IMR-90 (cell line): Measurements from ENCODE around the gene SIAH1. TPM values are rescaled to one million over a fixed set of nuclear protein-coding genes. Genes with fewer than 3 reads are reported as not detected.

Source experiments
- ATAC-seq: fragments of 200-7000 bp; cut with Tn5 transposase; 2 replicates; pipeline ENCODE4 v1.9.1; 2020; ENCODE audit warnings: low read depth, mild to moderate bottlenecking, moderate library complexity
- BruUV-seq: library from RNA; stranded (reverse); fragments of 400-500 nt; replicated peaks from 2 replicates; lab custom pipeline; 2021; lab: Mats Ljungman, UMichigan
- CTCF ChIA-PET: fragments of 300-600 bp; formaldehyde crosslinking; extraction: SDS; loops from one replicate; lab custom pipeline; 2021; ENCODE audit warnings: antibody characterized with exemption; lab: Yijun Ruan, JAX
- POLR2A ChIA-PET: fragments of 300-600 bp; sonication (Branson Sonifier 250); formaldehyde crosslinking; loops from one replicate; lab custom pipeline; 2022; ENCODE audit warnings: antibody characterized with exemption; ENCODE audit not compliant: unreplicated experiment; lab: Charles Lee
- DNase-seq: peaks from one replicate; pipeline ENCODE4 v3.0.0; 2013
- H2AFZ ChIP-seq: replicated peaks from 2 replicates; pipeline ENCODE3; 2013; ENCODE audit warnings: low read length, mild to moderate bottlenecking; ENCODE audit not compliant: poor library complexity
- H2AK5ac ChIP-seq: 2 replicates; pipeline ENCODE4 v1.6.1; 2013; ENCODE audit warnings: low read depth, low read length, inconsistent platforms
- H2AK9ac ChIP-seq: replicated peaks from 2 replicates; pipeline ENCODE3; 2013; ENCODE audit warnings: mild to moderate bottlenecking, low read depth, low read length, moderate library complexity; ENCODE audit not compliant: poor library complexity
- H2BK120ac ChIP-seq: 2 replicates; pipeline ENCODE4 v1.6.1; 2013; ENCODE audit warnings: low read depth, low read length, inconsistent platforms
- H2BK15ac ChIP-seq: 3 replicates; pipeline ENCODE4 v1.6.1; 2013; ENCODE audit warnings: low read depth, low read length, inconsistent platforms
- H2BK20ac ChIP-seq: 2 replicates; pipeline ENCODE4 v1.6.1; 2013; ENCODE audit warnings: low read depth, mild to moderate bottlenecking, inconsistent platforms, low read length, moderate library complexity
- H2BK5ac ChIP-seq: 2 replicates; pipeline ENCODE4 v1.6.1; 2013; ENCODE audit warnings: mild to moderate bottlenecking, low read depth, low read length, inconsistent platforms; ENCODE audit not compliant: poor library complexity, severe bottlenecking
- H3K14ac ChIP-seq: replicated peaks from 2 replicates; pipeline ENCODE4 v1.6.1; 2013; ENCODE audit warnings: low read depth, low read length, inconsistent platforms
- H3K18ac ChIP-seq: 2 replicates; pipeline ENCODE4 v1.6.1; 2013; ENCODE audit warnings: low read depth, low read length, control low read depth
- H3K23ac ChIP-seq: 2 replicates; pipeline ENCODE4 v1.6.1; 2013; ENCODE audit warnings: low read depth, low read length, inconsistent platforms
- H3K27ac ChIP-seq: 2 replicates; pipeline ENCODE4 v1.5.1; 2013; ENCODE audit warnings: mild to moderate bottlenecking, control low read depth, low read length; ENCODE audit not compliant: insufficient read depth
- H3K27me3 ChIP-seq: 2 replicates; pipeline ENCODE4 v1.6.1; 2013; ENCODE audit warnings: low read length; ENCODE audit not compliant: control insufficient read depth, insufficient read depth
- H3K36me3 ChIP-seq: 2 replicates; pipeline ENCODE4 v1.6.1; 2013; ENCODE audit warnings: low read length, mixed read lengths; ENCODE audit not compliant: control insufficient read depth, insufficient read depth
- H3K4ac ChIP-seq: 2 replicates; pipeline ENCODE4 v1.6.1; 2013; ENCODE audit warnings: low read depth, low read length, inconsistent platforms
- H3K4me1 ChIP-seq: 2 replicates; pipeline ENCODE4 v1.6.1; 2013; ENCODE audit warnings: low read length, mixed read lengths; ENCODE audit not compliant: control insufficient read depth, insufficient read depth
- H3K4me2 ChIP-seq: 2 replicates; pipeline ENCODE4 v1.6.1; 2013; ENCODE audit warnings: low read depth, mild to moderate bottlenecking, control low read depth, low read length, moderate library complexity
- H3K4me3 ChIP-seq: 2 replicates; pipeline ENCODE4 v1.5.1; 2013; ENCODE audit warnings: low read depth, mild to moderate bottlenecking, control low read depth, low read length, moderate library complexity; ENCODE audit not compliant: insufficient read depth
- H3K56ac ChIP-seq: 2 replicates; pipeline ENCODE4 v1.6.1; 2013; ENCODE audit warnings: low read length, inconsistent platforms; ENCODE audit not compliant: insufficient read depth; ENCODE audit errors: extremely low read depth
- H3K79me1 ChIP-seq, 2 experiments: 2 replicates each; pipeline ENCODE4 v1.6.1; 2013; ENCODE audit warnings: low read length in 2 of 2, inconsistent platforms in 1 of 2, low read depth in 1 of 2
- H3K9ac ChIP-seq: 2 replicates; pipeline ENCODE4 v1.6.1; 2013; ENCODE audit warnings: low read depth, low read length, control low read depth
- H3K9me1 ChIP-seq: 2 replicates; pipeline ENCODE4 v1.6.1; 2013; ENCODE audit warnings: low read length, inconsistent platforms; ENCODE audit not compliant: insufficient read depth
- H3K9me3 ChIP-seq: 2 replicates; pipeline ENCODE4 v1.6.1; 2013; ENCODE audit warnings: low read length; ENCODE audit not compliant: control insufficient read depth, insufficient read depth
- H4K20me1 ChIP-seq: 2 replicates; pipeline ENCODE4 v1.6.1; 2013; ENCODE audit warnings: low read length, inconsistent platforms; ENCODE audit not compliant: insufficient read depth
- H4K5ac ChIP-seq: 2 replicates; pipeline ENCODE4 v1.6.1; 2013; ENCODE audit warnings: mild to moderate bottlenecking, low read depth, low read length, control low read depth
- H4K8ac ChIP-seq, 2 experiments: 2 replicates each; pipeline ENCODE4 v1.6.1; 2013; ENCODE audit warnings: low read depth in 2 of 2, low read length in 2 of 2, control low read depth in 1 of 2, inconsistent platforms in 1 of 2
- H4K91ac ChIP-seq: 2 replicates; pipeline ENCODE4 v1.6.1; 2013; ENCODE audit warnings: low read depth, low read length, inconsistent platforms; ENCODE audit not compliant: insufficient read depth
- CHD1 ChIP-seq: IDR thresholded peaks from 2 replicates; pipeline ENCODE4 v1.6.1; 2012; ENCODE audit warnings: low read depth, low read length, improper control_type of control experiment
- FOS ChIP-seq: fragments of 150-350 bp; IDR thresholded peaks from 2 replicates; pipeline ENCODE4 v1.6.1; 2016; ENCODE audit warnings: low read depth, low read length
- MAFK ChIP-seq: IDR thresholded peaks from 2 replicates; pipeline ENCODE4 v1.6.1; 2012; ENCODE audit warnings: low read depth, low read length, improper control_type of control experiment
- MXI1 ChIP-seq: IDR thresholded peaks from 2 replicates; pipeline ENCODE4 v1.6.1; 2012; ENCODE audit warnings: low read depth, mild to moderate bottlenecking, low read length, moderate library complexity, borderline replicate concordance
- NFE2L2 ChIP-seq: fragments of 150-350 bp; IDR thresholded peaks from 2 replicates; pipeline ENCODE4 v1.6.1; 2016; ENCODE audit warnings: low read depth, mild to moderate bottlenecking, low read length
- WGBS, 2 experiments: methylation state at CpG; one replicate each; pipeline versions ENCODE4 v1.1.5 to v1.1.7; 2013; ENCODE audit warnings: missing lambda C conversion rate in 2 of 2; ENCODE audit not compliant: insufficient read length in 1 of 2; ENCODE audit errors: extremely low coverage in 2 of 2; 5-methylcytosine and 5-hydroxymethylcytosine counted together
- dilution Hi-C: fragments of 300-500 bp; cut with HindIII; formaldehyde crosslinking; loops from one replicate; pipeline ENCODE4 v1.14.3; 2018; ENCODE audit warnings: low sequenced_read_pairs; ENCODE audit not compliant: unreplicated experiment
- in situ Hi-C: fragments of 300-500 bp; cut with MboI; formaldehyde crosslinking; loops from 3 replicates; pipeline ENCODE4 v1.14.3; 2019; ENCODE audit warnings: low sequenced_read_pairs, inconsistent platforms, mixed read lengths
- intact Hi-C: fragments of 100-400 bp; cut with micrococcal nuclease; formaldehyde crosslinking; loops from 2 replicates; pipeline ENCODE4 v1.10.0; 2022
- polyA plus RNA-seq, 3 experiments: library from polyadenylated mRNA; depleted of rRNA; stranded (reverse); fragments of >200 nt; gene quantifications; 2 replicates each; pipeline ENCODE4 v1.2.3, GENCODE V29; 2012; ENCODE audit warnings: low replicate concordance in 1 of 3
- total RNA-seq: library from RNA; depleted of rRNA; stranded (reverse); fragments of >200 nt; gene quantifications from 2 replicates; pipeline ENCODE4 v1.2.3, GENCODE V29; 2012
- TF ChIP-seq, protein P1 (sequence below): fragments of 150-350 bp; IDR thresholded peaks from 2 replicates; pipeline ENCODE4 v1.6.1; 2017; ENCODE audit warnings: mild to moderate bottlenecking, antibody characterized with exemption, low read length, low read depth
- TF ChIP-seq, protein P2 (sequence below): conservative IDR thresholded peaks from 2 replicates; pipeline ENCODE4 v1.5.1; 2012; ENCODE audit warnings: mild to moderate bottlenecking, low read depth, low read length, improper control_type of control experiment

SIAH1 gene
- total and polyA plus RNA-seq, 2 of the 4 experiments (the other 2 are of a cell fraction): 10.3 to 17.7 TPM

DNA sequence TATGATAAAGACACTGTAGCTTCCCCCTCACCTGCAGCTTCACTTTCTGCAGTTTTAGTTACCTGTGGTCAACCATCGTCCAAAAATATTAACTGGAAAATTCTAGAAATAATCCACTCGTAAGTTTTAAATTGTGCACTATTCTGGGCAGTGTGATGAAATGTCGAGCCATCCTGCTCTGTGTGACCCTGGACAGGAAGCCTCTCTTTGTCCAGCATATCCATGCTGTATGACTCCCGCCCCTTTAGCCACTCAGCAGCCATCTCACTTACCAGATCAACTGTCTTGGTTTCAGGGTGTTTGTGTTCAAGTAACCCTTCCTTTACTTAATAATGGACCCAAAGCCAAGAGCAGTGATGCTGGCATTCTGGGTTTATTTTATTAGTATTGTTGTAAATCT, 56.1 kb downstream of the SIAH1 start:
- Histone ChIP-seq H3K36me3 (peaks cover 2% of the 10 kb centered on the region), H3K4ac (no peak overlapping the region), H2BK5ac (no peak overlapping the region), H3K14ac (no peak overlapping the region), H4K91ac (no peak overlapping the region), H3K4me2 (no peak overlapping the region), H2BK15ac (no peak overlapping the region), H3K9ac (no peak overlapping the region), H3K9me3 (no peaks in the 10 kb centered on the region), H3K4me3 (no peak overlapping the region), H3K9me1 (no peaks in the 10 kb centered on the region), H2AFZ (no peak overlapping the region), H3K23ac (no peak overlapping the region), H2BK120ac (no peak overlapping the region), H3K56ac (no peak overlapping the region), H3K18ac (no peak overlapping the region), H3K27me3 (no peaks in the 10 kb centered on the region), H3K4me1 (peaks cover 4% of the 10 kb centered on the region; the same call in 1 of the 2 replicates), H4K5ac (no peak overlapping the region), H4K8ac (no peak overlapping the region), H2AK5ac (no peak overlapping the region), H3K27ac (no peak overlapping the region), H2AK9ac (no peak overlapping the region), H3K79me1 (peaks cover 14 to 30% of the 10 kb centered on the region in 2 experiments), H2BK20ac (no peak overlapping the region), H4K20me1 (no peaks in the 10 kb centered on the region)
- intact Hi-C loops: no loop called here
- in situ Hi-C loops: no loop called here
- no peak for ATAC-seq
- ChIA-PET CTCF (no interaction called here), POLR2A (no interaction called here)
- dilution Hi-C loops: no loop called here
- no peak for DNase-seq
- BruUV-seq: no TSS peak
- TF ChIP-seq MAFK (no peak), NFE2L2 (no peak), CHD1 (no peak), FOS (no peak), MXI1 (no peak)
- TF ChIP-seq, protein P1, sequence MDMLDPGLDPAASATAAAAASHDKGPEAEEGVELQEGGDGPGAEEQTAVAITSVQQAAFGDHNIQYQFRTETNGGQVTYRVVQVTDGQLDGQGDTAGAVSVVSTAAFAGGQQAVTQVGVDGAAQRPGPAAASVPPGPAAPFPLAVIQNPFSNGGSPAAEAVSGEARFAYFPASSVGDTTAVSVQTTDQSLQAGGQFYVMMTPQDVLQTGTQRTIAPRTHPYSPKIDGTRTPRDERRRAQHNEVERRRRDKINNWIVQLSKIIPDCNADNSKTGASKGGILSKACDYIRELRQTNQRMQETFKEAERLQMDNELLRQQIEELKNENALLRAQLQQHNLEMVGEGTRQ: no peak
- TF ChIP-seq, protein P2, sequence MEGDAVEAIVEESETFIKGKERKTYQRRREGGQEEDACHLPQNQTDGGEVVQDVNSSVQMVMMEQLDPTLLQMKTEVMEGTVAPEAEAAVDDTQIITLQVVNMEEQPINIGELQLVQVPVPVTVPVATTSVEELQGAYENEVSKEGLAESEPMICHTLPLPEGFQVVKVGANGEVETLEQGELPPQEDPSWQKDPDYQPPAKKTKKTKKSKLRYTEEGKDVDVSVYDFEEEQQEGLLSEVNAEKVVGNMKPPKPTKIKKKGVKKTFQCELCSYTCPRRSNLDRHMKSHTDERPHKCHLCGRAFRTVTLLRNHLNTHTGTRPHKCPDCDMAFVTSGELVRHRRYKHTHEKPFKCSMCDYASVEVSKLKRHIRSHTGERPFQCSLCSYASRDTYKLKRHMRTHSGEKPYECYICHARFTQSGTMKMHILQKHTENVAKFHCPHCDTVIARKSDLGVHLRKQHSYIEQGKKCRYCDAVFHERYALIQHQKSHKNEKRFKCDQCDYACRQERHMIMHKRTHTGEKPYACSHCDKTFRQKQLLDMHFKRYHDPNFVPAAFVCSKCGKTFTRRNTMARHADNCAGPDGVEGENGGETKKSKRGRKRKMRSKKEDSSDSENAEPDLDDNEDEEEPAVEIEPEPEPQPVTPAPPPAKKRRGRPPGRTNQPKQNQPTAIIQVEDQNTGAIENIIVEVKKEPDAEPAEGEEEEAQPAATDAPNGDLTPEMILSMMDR: no peak
- no CpG with 5 or more reads among the region's 4 CpGs for WGBS, 2 experiments
